Right renal pelvis (tissue), 4 donors: ENCODE measurements around the gene IRF2BP2. TPM values are rescaled to one million over a fixed set of nuclear protein-coding genes. Genes with fewer than 3 reads are reported as not detected.

Experiments used
- DNase-seq, 4 donors: peaks; one replicate each; pipeline ENCODE4 v3.0.0-alpha.2; 2013; ENCODE audit warnings: low read depth in 4 of 4, low spot score in 3 of 4, missing footprints in 1 of 4
- polyA plus RNA-seq, 4 donors: library from polyadenylated mRNA; unstranded; fragments of 120-200 nt; gene quantifications; one replicate each; pipeline ENCODE4 v1.2.1, GENCODE V29; 2013; ENCODE audit not compliant: insufficient read length in 4 of 4

The IRF2BP2 gene
- polyA plus RNA-seq, 4 donors, result 151 to 163 (median 159) TPM

GRCh38 chr1:234585330-234586055, 24.5 kb downstream of the IRF2BP2 start:
- DNase-seq, result no peak

GRCh38 chr1:234584926-234585325, 25.1 kb downstream of the IRF2BP2 start:
- no peak for DNase-seq

GRCh38 chr1:234584420-234584805, 25.6 kb downstream of the IRF2BP2 start:
- DNase-seq, result no peak

GRCh38 chr1:234583755-234584419, 26.1 kb downstream of the IRF2BP2 start:
- no peak for DNase-seq

GRCh38 chr1:234582681-234583301, 27.2 kb downstream of the IRF2BP2 start:
- no peak for DNase-seq

- no peak for DNase-seq
Observed at GRCh38 chr1:234582186-234582585, 27.8 kb downstream of the IRF2BP2 start.

GRCh38 chr1:234581063-234581714, 28.8 kb downstream of the IRF2BP2 start:
- DNase-seq, result no peak

- DNase-seq, result no peak
Observed at GRCh38 chr1:234579967-234580366, 30.0 kb downstream of the IRF2BP2 start.

GRCh38 chr1:234578735-234579134, 31.2 kb downstream of the IRF2BP2 start:
- DNase-seq, result no peak

GRCh38 chr1:234578087-234578486, 31.9 kb downstream of the IRF2BP2 start:
- no peak for DNase-seq

GRCh38 chr1:234573711-234574299, 36.2 kb downstream of the IRF2BP2 start:
- no peak for DNase-seq

- DNase-seq, result no peak
Observed at GRCh38 chr1:234572966-234573365, 37.0 kb downstream of the IRF2BP2 start.

GRCh38 chr1:234571702-234572101, 38.3 kb downstream of the IRF2BP2 start:
- no peak for DNase-seq

- no peak for DNase-seq
Observed at GRCh38 chr1:234570329-234571120, 39.5 kb downstream of the IRF2BP2 start.

- DNase-seq, result no peak
Observed at GRCh38 chr1:234568345-234568744, 41.6 kb downstream of the IRF2BP2 start.

GRCh38 chr1:234565132-234565531, 44.8 kb downstream of the IRF2BP2 start:
- DNase-seq, result no peak

- no peak for DNase-seq
Observed at GRCh38 chr1:234564035-234565029, 45.6 kb downstream of the IRF2BP2 start.

- no peak for DNase-seq
Observed at GRCh38 chr1:234562334-234562733, 47.6 kb downstream of the IRF2BP2 start.

- DNase-seq, result no peak
Observed at GRCh38 chr1:234561319-234561718, 48.7 kb downstream of the IRF2BP2 start.
